Kidney epithelial cell (primary cell): ENCODE results near the gene ENPP4. TPM values are rescaled to one million over a fixed set of nuclear protein-coding genes. Genes with fewer than 3 reads are reported as not detected.

Source experiments
- DNase-seq: peaks from one replicate; pipeline ENCODE4 v3.0.0-alpha.2; 2010; ENCODE audit warnings: low read depth
- H3K27me3 ChIP-seq: 2 replicates; pipeline ENCODE4 v1.6.0; 2011; ENCODE audit warnings: low read length; ENCODE audit not compliant: control insufficient read depth, insufficient read depth
- H3K36me3 ChIP-seq: 2 replicates; pipeline ENCODE4 v1.5.1; 2011; ENCODE audit warnings: low read length; ENCODE audit not compliant: control insufficient read depth, insufficient read depth
- H3K4me3 ChIP-seq: 2 replicates; pipeline ENCODE4 v1.5.1; 2011; ENCODE audit warnings: low read depth, mild to moderate bottlenecking, control low read depth, low read length
- CTCF ChIP-seq: IDR thresholded peaks from 2 replicates; pipeline ENCODE4 v1.5.1; 2011; ENCODE audit warnings: mild to moderate bottlenecking, moderate library complexity, low read length, control low read depth, inconsistent platforms; ENCODE audit not compliant: insufficient read depth, poor library complexity, severe bottlenecking
- total RNA-seq: library from RNA; depleted of rRNA; stranded (reverse); fragments of >200 nt; gene quantifications from 2 replicates; pipeline ENCODE4 v1.2.3, GENCODE V29; 2015

Gene ENPP4
- total RNA-seq, 1 donor from 2014 or later = 10.4 TPM

- Histone ChIP-seq H3K36me3 (no peaks in the 10 kb centered on the region), H3K27me3 (no peaks in the 10 kb centered on the region), H3K4me3 (no peak overlapping the region)
- no peak for DNase-seq
- TF ChIP-seq CTCF = no peak
Measured at GRCh38 chr6:46095251-46095650, 34.5 kb upstream of the ENPP4 start.

- Histone ChIP-seq H3K27me3 (no peaks in the 10 kb centered on the region), H3K4me3 (no peak overlapping the region), H3K36me3 (no peaks in the 10 kb centered on the region)
- DNase-seq = no peak
- TF ChIP-seq CTCF = no peak
Measured at GRCh38 chr6:46097366-46097765, 32.4 kb upstream of the ENPP4 start.

- TF ChIP-seq CTCF = no peak
- Histone ChIP-seq H3K27me3 (no peaks in the 10 kb centered on the region), H3K36me3 (no peaks in the 10 kb centered on the region), H3K4me3 (no peak overlapping the region)
- no peak for DNase-seq
Measured at GRCh38 chr6:46098678-46099077, 31.1 kb upstream of the ENPP4 start.

- no peaks in the 10 kb centered on the region for H3K36me3 ChIP-seq
- no peak for TF ChIP-seq CTCF
- H3K4me3 ChIP-seq = no peak overlapping the region
- DNase-seq = no peak
- no peaks in the 10 kb centered on the region for H3K27me3 ChIP-seq
Measured at GRCh38 chr6:46099952-46100351, 29.8 kb upstream of the ENPP4 start.

GRCh38 chr6:46102123-46102522 lies 27.7 kb upstream of the ENPP4 start:
- Histone ChIP-seq H3K27me3 (no peaks in the 10 kb centered on the region), H3K36me3 (no peaks in the 10 kb centered on the region), H3K4me3 (no peak overlapping the region)
- TF ChIP-seq CTCF = no peak
- DNase-seq = no peak

GRCh38 chr6:46103441-46104115 lies 26.2 kb upstream of the ENPP4 start:
- H3K27me3 ChIP-seq = no peaks in the 10 kb centered on the region
- DNase-seq = no peak
- no peaks in the 10 kb centered on the region for H3K36me3 ChIP-seq
- TF ChIP-seq CTCF = no peak
- H3K4me3 ChIP-seq = no peak overlapping the region
